ENCODE data around the gene AGMAT. TPM values are rescaled to one million over a fixed set of nuclear protein-coding genes. Genes with fewer than 3 reads are reported as not detected.
A peak's percentile ranks its signal among the peaks of the same experiment; 100 is the strongest.
"Not testable (repeated sequence)": the region's sequence is repeated elsewhere in the genome, so short reads cannot be mapped to it uniquely, and the experiment has no call there.

The AGMAT gene
- total RNA-seq, 1 experiment from 2014 or later: 2.6 TPM

GRCh38 chr1:15616373-15617172 lies 31.7 kb upstream of the AGMAT start:
- peak; percentile 75 for DNase-seq (ENCODE audit: low read depth)

GRCh38 chr1:15610167-15610566 lies 25.3 kb upstream of the AGMAT start:
- DNase-seq (ENCODE audit: low read depth): peak; percentile 18

- DNase-seq (ENCODE audit: low read depth): peak; percentile 15
These were observed 24.8 kb upstream of the AGMAT start for GRCh38 chr1:15609631-15610030.

GRCh38 chr1:15605398-15606383 lies 20.8 kb upstream of the AGMAT start:
- DNase-seq (ENCODE audit: low read depth): no peak

- not testable (repeated sequence) for DNase-seq (ENCODE audit: low read depth)
These were observed 19.5 kb upstream of the AGMAT start for GRCh38 chr1:15604400-15604799.

- DNase-seq (ENCODE audit: low read depth): not testable (repeated sequence)
These were observed 19.1 kb upstream of the AGMAT start for GRCh38 chr1:15603966-15604282.

- DNase-seq (ENCODE audit: low read depth): peak; percentile 98
These were observed 18.5 kb upstream of the AGMAT start for GRCh38 chr1:15603050-15603965.

- no peak for DNase-seq (ENCODE audit: low read depth)
These were observed 13.6 kb upstream of the AGMAT start for GRCh38 chr1:15598436-15598835.

- DNase-seq (ENCODE audit: low read depth): no peak
These were observed 11.2 kb upstream of the AGMAT start for GRCh38 chr1:15595809-15596617.

- DNase-seq (ENCODE audit: low read depth): no peak
These were observed 7.4 kb upstream of the AGMAT start for GRCh38 chr1:15592285-15592684.

GRCh38 chr1:15583016-15583706 lies 1.7 kb downstream of the AGMAT start:
- DNase-seq (ENCODE audit: low read depth): no peak

GRCh38 chr1:15579683-15580047 lies 5.2 kb downstream of the AGMAT start:
- no peak for DNase-seq (ENCODE audit: low read depth)

- DNase-seq (ENCODE audit: low read depth): no peak
These were observed 5.7 kb downstream of the AGMAT start for GRCh38 chr1:15578921-15579682.

- DNase-seq (ENCODE audit: low read depth): peak; percentile 45
These were observed 7.2 kb downstream of the AGMAT start for GRCh38 chr1:15577691-15578090.

GRCh38 chr1:15575549-15576150 lies 9.2 kb downstream of the AGMAT start:
- no peak for DNase-seq (ENCODE audit: low read depth)

- DNase-seq (ENCODE audit: low read depth): no peak
These were observed 10.1 kb downstream of the AGMAT start for GRCh38 chr1:15574741-15575140.

- DNase-seq (ENCODE audit: low read depth): no peak
These were observed 11.4 kb downstream of the AGMAT start for GRCh38 chr1:15573477-15573876.

- DNase-seq (ENCODE audit: low read depth): no peak
These were observed 13.6 kb downstream of the AGMAT start for GRCh38 chr1:15571266-15571665.

- no peak for DNase-seq (ENCODE audit: low read depth)
These were observed 14.0 kb downstream of the AGMAT start for GRCh38 chr1:15570861-15571260.

Measured in M059J (cell line).